Smooth muscle cell of the brain vasculature (primary cell): ENCODE measurements around the gene CCT7.
"Not testable (repeated sequence)": the region's sequence is repeated elsewhere in the genome, so short reads cannot be mapped to it uniquely, and the experiment has no call there.

ENCODE experiments used
- DNase-seq: peaks from one replicate; pipeline ENCODE4 v3.0.0-alpha.2; 2012; ENCODE audit warnings: low read depth, low spot score

The CCT7 gene

DNA sequence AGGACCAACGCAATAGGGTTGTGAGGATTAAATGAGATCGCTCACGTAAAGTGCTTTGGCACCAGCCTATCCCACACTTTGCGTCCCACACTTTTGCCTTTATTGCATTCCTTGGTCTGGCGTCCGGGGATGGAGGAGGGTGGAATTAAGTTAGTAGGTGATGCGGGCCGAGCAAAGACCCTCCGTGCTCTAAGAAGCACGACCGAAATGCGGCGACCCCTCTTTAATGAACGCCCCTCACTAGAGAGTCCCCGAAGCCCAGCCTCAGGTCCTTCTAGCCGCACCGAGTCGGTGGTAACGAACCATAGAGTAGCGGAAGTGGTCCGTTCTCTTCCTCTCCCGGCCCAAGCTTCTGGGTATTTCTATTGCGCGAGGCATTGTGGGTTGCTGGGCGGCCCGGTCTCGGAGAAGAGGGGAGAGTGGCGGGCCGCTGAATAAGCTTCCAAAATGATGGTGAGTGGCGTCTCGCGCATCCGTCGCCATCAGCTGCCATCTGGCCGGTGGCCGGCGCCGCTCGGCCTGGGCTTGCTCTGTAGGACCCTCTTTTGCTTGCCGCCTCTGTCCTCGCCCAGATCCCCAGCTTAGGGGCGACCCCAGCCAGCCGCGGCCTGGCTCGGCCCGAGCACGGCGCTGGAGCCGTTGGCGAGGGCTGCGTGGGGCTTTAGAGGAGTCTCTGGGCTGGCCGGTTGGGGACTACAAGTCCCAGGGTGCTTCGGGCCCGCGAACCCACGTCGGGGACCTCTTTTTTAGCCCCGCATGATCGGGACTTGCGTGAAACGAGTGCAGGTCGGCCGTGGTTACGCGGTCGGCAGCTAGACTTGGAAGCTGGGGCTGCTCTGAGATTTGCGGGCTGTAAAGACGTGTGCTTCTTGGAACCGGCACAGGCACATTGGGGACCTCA lies at the start of gene CCT7:
TSS of gene CCT7 (plus strand) at position 377 of the 901 bp plus-strand sequence. CDS start at position 448, 71 bp downstream.
- peak; percentile 69 for DNase-seq

DNA sequence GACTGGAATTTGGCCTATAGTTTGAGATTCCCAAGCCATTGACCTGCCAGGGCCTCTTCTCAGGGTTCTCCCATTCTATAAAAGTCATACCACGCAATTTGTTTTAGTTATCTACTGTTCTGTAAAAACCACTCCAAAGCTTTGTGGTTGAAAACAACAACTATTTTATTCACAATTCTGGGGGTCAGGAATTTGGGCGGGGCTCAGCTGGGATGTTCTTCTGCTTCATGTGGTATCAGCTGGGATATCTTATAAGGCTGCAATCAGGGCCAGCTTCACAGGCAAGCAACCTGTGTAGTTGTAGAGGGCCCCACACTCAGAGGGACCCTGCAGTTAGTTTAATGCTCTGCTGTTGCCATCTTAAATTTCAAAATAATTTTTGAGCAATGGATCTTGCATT lies 48.1 kb upstream of the CCT7 start:
- DNase-seq = no peak

DNA sequence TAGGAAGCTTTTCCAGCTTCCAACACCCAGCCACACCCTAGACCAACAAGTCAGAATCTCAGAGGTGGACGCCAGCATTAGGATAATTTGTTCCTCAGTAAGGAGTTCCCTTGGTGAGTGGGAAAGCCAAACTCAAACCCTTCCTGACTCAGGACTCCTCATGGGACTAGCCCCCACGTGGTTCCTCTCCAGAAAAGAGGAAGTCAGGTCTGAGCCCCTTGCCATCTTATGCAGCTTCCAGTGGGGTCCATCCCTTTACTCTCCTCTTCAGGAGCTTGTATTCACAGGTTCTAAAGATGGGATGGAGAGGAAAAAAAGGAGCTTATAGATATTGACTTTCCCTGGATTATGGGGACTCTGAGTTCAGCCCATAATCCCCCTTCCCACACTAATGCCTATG lies 46.6 kb upstream of the CCT7 start:
- DNase-seq = no peak

DNA sequence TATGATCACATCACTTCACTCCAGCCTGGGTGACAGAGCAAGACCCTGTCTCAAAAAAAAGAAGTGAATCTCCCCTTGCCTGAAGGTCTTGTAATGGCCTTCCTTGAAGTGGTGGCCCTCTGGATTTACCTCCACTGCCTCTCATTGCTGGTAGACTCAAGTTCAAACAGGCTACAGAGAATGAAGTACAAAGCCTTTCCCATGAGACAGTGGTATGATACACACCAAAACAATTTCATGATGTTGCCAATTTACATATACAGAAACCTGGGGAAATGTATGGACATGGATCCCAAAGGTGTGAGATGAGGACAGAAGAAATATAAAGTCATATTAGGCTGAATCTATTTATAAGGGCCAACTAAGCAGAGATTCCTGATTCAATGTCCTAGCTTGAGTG lies 36.5 kb upstream of the CCT7 start:
- no peak for DNase-seq

DNA sequence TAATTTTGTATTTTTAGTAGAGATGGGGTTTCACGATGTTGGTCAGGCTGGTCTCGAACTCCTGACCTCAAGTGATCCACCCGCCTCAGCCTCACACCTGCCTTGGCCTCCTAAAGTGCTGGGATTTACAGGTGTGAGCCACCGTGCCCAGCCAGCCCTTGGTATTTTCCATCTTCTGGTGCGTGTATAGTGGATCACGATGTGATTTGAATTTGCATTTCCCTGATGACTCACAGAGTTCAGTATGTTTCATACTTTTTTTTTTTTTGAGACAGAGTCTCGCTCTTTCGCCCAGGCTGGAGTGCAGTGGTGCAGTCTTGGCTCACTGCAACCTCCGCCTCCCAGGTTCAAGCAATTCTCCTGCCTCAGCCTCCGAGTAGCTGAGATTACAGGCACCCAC lies 33.8 kb upstream of the CCT7 start:
- not testable (repeated sequence) for DNase-seq

DNA sequence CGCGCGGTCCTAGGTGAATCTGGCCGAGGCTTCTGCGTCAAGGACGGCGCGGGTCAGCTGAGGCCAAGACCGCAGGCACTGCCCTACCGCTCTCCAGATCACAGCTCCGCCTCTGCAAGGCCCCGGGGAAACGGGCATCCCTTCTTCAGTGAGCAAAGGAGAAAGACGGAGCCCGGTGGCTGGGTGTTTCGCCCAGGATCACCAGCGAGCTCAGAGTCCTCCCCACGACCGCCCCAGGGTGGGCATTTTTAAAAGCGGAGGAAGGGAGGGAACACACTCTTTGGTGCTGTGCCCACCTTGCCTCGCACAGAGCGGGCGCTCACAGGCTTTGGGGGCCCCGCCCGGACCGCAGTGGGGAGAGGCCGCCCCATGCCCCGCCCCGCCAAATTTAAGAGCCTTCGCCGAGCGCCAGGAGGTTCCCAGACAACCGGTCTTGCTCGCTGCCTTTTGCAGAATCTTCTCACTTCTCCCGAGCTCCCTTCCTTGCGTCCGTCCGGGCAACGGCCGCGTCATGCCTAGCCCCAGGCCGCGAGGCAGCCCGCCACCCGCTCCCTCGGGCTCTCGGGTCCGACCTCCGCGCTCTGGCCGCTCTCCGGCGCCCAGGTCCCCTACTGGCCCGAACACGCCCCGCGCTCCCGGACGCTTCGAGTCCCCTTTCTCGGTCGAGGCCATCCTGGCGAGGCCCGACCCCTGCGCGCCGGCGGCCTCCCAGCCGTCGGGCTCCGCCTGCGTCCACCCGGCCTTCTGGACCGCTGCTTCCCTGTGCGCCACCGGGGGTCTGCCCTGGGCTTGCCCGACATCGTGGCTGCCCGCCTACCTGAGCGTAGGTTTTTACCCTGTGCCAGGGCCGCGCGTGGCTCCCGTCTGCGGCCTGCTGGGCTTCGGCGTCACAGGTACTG lies 31.7 kb upstream of the CCT7 start, which contains the start of gene NOTO:
TSS of gene NOTO (plus strand) at position 419 of the 899 bp plus-strand sequence. CDS start at position 512, 93 bp downstream.
- no peak for DNase-seq

DNA sequence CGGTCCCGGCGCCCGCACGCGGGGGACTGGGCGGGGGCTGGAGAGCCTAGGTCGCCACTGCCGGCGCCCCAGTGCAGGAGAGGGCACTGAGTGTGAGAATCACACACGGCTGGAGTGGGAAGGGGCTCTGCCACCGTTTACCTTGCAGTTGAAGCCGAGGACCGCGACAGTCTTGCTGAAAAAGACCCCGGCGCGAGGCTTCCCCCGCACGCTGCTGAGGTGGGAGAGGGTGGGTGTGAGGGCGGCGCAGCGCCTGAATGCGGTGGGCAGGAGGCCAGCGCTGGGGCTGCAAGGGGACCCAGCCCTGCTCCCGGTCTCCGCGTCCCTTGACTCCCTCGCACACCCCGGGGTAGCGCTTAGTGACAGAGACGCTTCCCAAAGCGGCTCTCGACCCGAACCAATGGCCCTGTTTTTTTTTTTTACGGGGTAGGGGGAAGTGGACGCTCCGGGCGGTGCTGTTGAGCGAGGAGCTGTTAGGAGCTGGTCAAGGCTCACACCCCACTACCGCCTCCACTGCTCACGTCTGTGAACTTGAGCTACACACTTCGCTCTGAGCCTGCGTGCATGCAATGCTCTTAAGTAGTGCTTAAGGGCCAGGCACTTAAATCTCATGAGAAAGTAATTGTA lies 30.9 kb upstream of the CCT7 start:
- DNase-seq = no peak

DNA sequence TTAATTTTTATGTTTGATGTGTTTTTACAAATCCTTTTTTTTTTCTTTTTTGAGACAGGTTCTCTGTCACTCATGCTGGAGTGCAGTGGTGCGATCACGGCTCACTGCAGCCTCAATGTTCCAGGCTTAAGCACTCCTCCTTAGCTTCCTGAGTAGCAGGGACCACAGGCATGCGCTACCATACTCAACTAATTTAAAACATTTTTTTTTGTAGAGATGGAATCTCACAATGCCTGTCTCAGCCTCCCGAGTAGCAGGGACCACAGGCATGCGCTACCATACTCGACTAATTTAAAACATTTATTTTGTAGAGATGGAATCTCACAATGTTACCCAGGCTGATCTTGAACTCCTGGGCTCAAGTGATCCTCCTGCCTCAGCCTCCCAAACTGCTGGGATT lies 28.5 kb upstream of the CCT7 start:
- DNase-seq = no peak

DNA sequence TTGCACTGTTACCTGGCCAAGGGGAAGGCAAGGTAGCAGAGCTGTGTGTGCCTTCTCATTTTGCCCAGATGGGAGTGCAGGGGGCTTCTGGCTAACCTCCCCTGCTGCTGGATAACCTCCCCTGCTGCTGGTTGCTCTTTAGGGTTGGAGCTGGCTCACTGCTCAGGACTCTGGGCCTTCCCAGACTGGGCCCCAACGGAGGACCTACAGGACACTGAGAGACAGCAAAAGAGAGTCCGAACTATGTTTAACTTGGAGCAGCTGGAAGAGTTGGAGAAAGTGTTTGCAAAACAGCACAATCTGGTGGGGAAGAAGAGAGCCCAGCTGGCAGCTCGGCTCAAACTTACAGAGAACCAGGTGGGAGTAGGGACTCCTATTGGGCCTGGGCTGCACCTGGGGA lies 25.9 kb upstream of the CCT7 start:
- no peak for DNase-seq

DNA sequence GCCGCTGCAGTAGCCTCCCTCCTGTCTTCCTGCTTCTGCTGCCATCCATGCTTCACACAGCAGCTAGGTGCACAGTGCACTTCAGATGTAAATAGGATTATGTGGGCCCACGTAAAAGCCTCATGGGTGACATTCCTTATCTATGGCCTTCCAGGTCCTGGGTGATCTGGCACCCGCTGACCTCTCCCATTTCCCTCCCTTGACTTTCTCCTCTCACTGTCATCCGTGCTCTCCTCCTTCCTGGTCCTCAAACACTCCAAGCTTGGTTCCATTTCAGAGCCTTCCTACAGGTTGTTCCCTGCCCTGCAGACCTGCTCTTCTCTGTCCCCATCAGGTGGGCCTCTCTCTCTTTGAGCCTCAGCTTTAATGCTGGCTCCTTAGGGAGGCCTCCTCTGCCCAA lies 24.1 kb upstream of the CCT7 start:
- no peak for DNase-seq

DNA sequence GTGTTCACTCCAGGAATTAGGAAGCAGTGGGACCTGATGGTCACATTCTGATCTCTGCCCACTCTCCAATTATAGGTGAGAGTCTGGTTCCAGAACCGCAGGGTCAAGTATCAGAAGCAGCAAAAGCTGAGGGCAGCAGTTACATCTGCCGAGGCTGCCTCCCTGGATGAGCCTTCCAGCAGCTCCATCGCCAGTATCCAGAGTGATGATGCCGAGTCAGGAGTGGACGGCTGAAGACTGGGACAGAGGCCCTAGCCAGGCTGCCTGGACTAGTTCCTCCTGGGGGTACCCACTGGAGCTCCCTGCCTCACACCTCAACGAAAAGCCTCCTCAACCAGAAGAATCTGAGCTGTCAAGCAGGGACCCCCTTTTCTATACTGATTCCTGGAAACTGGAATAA lies 23.4 kb upstream of the CCT7 start:
- no peak for DNase-seq

DNA sequence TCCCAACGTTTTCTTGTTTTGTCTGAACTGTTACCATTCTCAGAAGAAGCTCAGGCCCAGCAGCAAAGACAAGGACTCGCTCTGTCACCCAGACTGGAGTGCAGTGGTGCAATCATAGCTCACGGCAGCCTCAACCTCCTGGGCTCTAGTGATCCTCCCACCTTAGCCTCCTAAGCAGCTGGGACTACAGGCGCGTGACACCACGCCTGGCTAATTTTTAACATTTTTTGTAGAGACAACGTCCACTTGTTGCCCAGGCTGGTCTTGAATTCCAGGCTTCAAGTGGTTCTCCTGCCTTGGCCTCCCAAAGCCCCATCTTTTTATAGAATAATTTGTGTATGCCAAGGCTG lies 22.0 kb upstream of the CCT7 start:
- DNase-seq = no peak

DNA sequence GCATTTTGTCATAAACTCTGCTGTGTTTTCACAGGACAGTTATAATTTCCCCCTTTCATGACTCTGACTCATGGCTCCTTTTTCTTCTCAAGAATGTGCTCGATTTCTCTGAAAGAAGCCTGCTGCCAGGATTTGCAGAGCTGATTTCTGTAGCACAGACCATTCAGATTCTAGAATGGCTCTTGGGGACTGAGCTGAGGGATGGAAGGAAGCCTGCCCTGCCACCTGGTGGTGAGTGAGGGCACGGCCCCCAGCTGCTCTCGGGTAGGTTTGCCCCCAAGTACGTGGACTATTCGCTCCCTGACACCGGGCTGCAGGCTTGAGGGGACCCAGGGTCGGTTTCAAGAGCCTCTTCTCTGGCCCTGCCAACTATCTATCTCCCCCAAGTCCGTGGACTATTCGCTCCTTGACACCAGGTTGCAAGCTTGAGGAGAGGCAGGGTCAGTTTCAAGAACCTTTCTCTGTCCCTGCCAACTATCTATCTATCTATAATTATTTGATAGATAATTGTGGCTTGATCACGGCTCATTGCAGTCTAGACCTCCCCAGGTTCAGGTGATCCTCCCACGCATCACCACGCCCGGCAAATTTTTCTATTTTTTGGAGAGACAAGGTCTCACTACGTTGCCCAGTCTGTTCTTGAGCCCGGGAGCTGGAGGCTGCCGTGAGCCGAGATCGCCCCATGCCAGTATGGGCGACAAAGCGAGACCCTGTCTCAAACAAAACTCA lies 21.5 kb upstream of the CCT7 start:
- peak; percentile 28 for DNase-seq

DNA sequence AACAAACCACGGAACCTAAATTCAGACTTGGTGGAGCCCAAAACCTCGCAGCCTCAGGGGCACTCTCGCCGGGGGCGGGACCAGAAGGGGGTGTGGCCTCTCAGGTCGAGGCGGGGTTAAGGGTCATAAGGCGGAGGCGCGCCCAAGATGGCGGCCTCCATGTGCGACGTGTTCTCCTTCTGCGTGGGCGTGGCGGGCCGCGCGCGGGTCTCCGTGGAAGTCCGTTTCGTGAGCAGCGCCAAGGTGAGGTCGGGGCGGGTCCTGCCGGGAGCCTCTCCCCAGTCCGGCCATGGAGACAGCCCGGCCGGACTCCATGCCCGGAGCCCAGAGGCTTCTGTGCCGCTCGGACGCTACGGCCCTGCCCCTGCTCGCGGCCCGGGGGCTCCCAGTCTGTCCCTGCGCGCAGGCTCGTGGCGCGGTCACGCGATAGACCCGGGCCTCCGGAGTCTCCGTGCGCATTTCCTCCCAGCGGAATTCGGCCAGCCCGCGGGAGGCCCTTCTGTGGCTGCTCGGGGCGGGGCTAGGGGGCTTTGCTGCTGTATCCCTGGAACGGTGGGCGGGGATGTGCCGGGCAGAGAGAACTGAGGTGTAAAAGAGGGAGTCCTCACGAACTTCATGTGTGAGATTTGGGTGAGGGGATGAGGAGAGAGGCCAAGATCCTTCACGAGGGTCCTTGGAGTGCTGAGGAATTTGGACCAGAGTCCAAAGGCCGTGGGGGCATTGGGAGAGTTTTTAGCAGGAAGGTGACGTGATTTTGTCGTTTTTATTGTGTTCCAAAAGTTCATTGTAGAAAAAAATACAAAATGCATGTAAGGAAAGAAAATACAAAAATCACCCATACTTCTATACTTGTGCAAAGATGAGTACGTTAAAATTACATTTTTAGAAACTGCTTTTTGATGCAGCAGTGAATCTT lies 19.7 kb upstream of the CCT7 start, which contains the start of gene SMYD5:
TSS of gene SMYD5 (plus strand) at position 126 of the 916 bp plus-strand sequence. CDS start at position 148, 22 bp downstream.
- peak; percentile 44 for DNase-seq

DNA sequence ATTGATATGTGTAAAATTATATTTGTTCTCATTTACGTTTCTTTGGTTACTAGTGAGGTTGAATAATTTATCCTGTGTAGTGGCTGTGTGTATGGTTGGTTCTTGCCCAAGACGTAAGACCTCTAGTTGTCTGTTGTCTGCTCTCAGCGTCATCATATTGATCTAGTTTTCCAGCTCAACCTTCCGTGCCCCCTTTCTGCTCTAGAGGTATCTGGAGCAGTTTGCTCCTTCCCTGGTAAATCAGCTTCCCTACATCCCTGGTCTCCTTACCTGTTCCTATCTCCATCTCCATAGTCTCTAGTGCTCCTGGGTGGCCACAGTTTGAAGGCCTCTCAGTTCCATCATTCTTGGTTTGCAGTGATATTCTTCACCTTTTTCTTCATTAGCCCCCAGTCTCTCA lies 18.9 kb upstream of the CCT7 start:
- no peak for DNase-seq

DNA sequence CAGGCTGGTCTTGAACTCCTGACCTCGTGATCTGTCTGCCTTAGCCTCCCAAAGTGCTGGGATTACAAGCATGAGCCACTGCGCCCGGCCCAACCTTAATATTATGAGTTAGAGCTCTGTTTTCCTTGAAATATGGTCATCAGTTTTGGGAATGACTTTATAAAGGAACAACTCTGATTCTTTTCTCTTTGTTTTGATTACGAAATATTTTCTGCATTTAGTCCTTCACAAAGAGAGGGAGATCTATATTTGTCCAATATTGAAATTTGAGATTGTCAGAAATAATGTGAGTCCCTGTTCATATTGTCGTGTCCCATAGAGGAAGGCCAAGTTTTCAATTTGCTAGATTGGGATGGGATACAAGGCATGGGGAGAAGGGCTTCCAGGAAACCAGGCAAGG lies 16.9 kb upstream of the CCT7 start:
- DNase-seq = no peak

DNA sequence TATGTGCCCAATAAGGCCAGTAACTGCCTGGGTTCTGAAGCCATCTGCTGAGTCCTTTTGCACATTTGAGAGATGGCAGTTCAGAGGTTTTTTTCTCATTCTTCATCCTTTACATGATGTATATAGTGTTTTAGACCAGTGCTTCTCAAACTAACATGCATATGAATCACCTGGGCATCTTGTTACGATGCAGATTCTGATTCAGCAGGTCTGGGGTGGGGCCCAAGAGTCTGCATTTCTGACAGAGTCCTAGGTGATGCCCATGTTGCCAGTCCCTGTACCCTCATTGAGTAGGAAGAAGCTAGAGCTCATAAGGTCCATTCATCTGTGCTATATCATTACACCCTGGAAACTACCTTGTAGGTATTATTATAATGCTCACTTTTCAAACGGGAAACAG lies 16.3 kb upstream of the CCT7 start:
- DNase-seq = no peak

DNA sequence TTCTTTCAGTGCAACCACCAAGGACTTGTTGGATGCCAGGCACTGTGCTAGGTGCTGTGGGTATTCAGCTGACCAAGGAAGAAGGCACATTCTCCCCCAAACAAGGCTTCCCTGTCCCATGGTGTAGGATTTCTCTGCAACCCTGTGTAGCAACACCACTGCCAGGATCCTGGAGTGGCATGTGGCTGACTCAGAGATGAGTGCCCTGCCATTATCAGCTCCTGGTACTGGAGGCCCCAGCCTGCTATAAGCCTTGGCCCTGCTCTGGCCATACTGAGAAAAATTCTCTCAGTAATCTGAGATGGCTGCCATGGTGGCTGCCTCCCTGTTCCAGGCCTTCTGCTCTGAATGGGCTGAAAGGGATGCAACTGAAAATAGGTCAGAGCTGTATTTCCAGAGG lies 15.8 kb upstream of the CCT7 start:
- DNase-seq = no peak

DNA sequence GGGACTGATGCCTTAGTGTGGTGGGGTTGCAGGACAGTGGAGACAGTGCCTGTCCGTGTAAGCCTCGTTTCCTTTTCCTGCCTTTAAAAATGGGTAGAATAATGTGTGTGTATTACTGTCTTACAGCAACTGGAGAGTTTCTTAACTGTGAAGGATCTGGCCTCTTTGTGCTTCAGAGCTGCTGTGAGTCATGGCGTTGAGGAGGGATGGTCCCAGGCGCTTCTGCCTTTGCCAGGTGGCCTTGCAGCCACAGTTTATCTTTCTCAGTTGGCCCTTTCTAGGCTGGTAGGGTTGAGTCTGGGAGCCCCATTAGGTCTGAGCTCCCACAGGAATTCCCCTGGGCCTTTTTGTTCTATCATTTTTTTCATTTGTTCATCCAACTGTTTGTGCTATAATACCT lies 10.3 kb upstream of the CCT7 start:
- no peak for DNase-seq
